NCI-H1694 treated with DMSO at 0.1 percent for 48 hours (cell line): ENCODE data around the gene ACSM5.
"Not testable (repeated sequence)": the region's sequence is repeated elsewhere in the genome, so short reads cannot be mapped to it uniquely, and the experiment has no call there.

Experiments
- DNase-seq: peaks from one replicate; lab custom pipeline; 2025; lab: John Stamatoyannopoulos, UW

Gene ACSM5

DNA sequence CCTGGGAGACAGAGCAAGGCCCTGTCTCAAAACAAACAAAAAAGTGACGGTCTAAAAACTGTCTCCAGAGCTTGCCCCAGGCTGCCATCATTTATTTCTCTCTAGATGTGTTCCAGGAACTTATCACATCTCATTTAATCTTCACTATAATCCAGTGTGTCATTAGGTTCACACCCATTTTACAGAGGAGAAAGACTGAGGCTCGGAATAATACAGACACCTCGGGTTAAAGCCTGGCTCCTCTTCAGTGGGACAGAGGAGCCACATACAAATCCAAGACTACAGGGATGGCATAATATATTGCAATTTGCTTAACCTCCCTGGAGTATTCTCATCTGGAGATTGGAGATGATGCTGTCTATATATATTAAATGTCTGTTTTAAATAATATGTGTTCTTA, 10.7 kb upstream of the ACSM5 start:
- no peak for DNase-seq

DNA sequence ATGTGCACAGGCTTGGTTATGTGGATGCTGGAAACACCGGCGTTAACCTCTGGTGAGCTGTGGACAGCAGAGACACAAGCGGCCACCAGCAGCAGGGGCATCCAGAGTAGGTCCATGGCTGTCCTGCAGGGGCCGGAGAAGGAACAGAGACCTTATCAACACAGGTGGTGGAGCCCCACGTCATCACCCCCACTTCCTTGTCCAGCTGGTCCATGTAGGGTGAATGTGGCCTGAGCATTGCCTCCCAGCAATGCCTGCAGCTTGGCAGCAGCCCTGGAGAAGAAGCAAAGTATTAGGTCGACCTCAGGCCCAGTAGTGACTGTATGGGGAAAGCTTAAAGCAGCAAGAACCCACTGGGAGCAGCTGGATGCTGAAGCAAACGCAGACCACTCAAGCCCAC, 10.1 kb upstream of the ACSM5 start:
- DNase-seq: no peak

DNA sequence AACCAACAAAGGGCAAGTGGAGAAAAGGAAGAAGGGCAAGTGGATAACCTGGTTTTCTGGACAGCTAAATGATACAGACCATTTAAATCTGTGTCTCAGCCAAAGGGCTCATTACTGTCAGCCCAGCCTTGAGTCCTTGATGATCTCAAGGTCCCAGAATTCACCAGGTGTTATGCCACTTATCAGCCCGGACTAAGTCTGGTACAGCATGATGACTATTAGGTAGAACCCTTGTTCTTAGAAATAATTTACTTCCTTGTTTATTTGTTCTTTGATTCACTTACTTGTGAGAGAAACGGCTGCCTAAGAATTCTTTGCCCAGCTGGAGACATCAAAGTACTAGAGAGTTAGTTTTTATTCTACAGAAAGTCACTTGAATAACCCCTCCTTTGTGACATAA, 8.3 kb upstream of the ACSM5 start:
- DNase-seq: no peak

DNA sequence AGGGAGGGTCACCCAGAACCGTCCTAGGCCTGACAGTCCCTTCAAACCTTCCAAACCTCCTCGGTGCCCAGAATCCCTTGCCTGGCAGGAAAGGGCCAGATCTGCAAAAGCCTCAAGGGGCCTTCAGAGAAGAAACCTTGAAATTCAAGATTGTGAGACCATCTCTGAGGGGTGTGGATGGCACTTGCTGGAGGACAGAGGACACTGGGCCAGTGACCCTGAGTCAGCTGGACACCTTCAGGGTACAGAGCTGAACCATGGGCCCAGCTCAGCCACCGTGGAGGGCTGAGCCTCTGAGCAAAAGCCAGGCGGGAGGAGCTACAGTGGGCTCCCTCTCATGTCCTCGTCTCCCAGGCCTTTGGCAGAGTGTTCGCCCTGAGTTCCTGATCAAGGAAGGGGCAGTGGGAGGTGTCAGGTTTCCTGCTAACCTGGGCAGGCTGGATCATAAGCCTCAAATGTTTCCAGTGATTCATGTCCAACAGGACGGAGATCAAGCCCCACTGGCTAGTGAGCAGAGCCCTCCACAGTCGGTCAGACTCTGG, 7.8 kb upstream of the ACSM5 start:
- DNase-seq: no peak

DNA sequence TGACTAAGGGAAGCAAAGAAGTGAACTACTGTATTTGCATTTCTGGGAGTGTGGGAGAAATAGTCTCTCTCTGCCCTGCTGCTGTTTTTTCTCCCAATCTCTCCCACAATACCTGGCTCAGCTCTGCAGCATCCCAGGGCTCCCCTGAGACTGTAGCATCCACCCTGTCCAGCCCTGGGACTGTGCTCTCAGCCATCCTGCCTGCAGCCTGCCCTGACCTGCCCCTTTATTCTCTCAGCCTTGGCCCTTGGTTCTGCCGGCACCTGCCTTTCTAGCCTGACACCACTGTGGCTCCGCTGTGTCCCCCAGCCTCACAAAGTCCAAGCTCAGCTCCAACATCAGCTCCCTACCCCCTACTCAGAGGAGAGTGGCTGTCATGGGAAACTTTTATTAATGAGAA, 6.7 kb upstream of the ACSM5 start:
- no peak for DNase-seq

DNA sequence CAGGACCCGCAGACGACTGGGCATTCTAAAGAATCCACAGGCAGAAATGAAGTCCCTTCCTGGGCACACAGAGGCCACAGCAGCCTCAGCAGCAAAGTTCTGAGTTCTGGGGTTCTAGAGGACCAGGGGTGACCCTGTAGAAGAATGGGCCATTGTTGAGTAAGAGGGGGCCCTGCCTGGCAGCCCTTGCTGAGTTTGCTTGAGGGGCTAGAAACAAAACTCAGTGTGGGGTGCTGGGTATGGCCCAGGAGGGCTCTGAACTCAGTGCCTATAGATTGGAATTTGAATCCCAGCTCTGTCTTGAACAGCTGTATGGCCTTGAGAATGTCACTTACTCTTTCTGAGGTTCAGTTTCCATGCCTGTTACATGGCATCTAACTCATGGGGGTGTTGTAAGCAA, 4.7 kb upstream of the ACSM5 start, which contains the start of gene PDILT:
Gene PDILT (minus strand): TSS at position 101 of the 400 bp plus-strand sequence. CDS start 5,437 bp downstream, outside the sequence.
- no peak for DNase-seq

DNA sequence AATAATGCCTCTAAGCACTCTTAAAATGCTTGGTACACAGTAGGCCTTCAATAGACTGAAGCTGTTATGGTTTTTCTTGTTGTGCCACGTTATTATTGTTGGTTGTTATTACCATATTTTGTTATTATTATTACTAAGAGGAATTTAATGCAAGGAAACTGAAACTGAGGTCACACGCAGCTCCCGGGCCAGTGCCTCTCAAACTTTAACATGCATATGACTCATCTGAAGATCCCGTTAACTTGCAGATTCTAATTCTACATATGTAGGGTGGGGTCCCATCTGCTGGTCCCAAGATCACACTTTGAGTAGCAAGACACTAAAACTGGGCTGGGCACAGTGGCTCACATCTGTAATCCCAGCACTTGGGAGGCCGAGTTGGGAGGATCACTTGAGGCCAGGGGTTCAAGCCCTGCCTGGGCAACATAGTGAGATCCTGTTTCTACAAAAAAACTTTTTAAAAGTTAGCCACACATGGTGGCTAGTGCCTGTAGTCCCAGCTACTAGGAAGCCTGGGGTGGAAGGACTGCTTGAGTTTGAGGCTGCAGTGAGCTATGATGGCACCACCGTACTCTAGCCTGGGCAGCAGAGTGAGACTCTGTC, 888 bp downstream of the ACSM5 start:
- DNase-seq: no peak

DNA sequence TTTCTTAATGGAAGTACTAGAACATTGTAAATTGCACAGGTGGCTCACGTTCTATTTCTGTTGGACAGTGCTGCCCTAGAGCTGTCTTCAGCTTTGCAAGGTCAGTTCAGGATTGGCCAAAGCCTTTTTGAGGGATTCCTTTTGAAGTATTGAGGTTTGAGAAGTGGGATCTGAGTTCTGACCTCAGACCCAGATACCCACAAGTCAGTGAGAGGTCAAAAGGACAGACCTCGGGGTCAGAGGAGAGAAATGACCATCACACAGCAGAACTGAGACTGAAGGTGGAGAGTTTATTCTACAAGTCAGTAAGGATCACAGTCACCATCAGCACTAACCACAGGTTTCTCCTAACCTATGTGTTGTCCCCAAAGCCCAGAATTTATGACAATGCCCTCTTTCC, 1.7 kb downstream of the ACSM5 start:
- no peak for DNase-seq

DNA sequence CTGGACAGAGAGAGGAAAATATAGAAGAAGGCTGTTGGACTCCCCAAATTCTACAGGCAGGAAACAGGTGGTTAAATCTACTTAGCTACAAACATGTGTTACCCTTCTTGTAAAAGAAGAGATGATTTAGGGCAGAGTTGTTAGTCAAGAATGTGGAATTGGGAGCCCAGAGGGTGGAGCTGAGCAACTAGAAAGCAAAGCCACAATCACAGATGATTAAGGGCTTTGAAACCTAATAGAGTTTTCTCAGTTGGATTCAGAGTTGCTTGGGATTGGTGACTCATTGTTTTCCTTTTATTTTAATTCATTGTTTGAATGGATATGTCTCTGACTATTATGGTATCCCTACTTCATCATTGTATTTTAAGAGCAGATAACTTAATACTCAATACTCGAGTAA, 6.2 kb downstream of the ACSM5 start:
- DNase-seq: no peak

DNA sequence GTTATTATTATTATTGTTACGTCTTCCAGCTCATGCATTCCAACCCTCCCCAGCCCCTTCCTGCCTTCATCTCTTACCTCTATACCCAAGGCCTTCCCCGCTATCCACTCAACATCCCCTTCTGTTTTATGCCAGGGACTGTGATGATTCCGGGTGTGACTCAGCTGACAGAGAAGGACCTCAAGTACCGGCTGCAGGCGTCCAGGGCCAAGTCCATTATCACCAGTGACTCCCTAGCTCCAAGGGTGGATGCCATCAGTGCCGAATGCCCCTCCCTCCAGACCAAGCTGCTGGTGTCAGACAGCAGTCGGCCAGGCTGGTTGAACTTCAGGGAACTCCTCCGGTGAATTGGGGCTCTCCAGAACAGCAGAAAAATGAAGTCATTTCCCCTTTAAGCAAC, 9.8 kb downstream of the ACSM5 start:
- DNase-seq: not testable (repeated sequence)

DNA sequence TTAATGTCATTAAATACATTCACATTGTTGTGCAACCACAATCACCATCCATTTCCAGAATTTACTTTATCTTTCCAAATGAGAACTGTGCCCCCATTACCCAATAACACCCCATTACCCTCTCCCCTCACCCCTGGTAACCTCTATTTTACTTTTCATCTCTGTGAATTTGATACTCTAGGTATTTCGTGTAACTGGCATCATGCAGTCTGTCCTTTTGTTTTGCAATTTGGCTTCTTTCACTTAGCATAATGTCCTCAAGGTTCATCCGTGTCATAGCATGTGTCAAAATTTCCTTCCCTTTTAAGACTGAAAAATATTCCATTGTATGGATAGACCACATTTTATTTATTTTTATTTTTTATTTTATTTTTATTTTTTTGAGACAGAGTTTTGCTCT, 12.4 kb downstream of the ACSM5 start:
- not testable (repeated sequence) for DNase-seq

DNA sequence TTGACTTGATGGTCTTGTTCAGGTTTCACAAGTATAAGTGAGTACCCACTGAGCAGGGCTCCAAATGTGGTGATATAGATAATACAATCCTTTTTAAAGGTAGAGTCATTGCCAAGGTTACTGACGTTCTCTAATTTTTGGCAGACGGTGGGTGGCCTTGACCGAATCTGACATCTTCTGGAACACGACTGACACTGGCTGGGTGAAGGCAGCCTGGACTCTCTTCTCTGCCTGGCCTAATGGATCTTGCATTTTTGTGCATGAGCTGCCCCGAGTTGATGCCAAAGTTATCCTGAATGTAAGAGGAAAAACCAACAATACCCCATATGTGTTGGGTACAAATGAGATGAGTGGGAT, 14.4 kb downstream of the ACSM5 start:
- DNase-seq: not testable (repeated sequence)

DNA sequence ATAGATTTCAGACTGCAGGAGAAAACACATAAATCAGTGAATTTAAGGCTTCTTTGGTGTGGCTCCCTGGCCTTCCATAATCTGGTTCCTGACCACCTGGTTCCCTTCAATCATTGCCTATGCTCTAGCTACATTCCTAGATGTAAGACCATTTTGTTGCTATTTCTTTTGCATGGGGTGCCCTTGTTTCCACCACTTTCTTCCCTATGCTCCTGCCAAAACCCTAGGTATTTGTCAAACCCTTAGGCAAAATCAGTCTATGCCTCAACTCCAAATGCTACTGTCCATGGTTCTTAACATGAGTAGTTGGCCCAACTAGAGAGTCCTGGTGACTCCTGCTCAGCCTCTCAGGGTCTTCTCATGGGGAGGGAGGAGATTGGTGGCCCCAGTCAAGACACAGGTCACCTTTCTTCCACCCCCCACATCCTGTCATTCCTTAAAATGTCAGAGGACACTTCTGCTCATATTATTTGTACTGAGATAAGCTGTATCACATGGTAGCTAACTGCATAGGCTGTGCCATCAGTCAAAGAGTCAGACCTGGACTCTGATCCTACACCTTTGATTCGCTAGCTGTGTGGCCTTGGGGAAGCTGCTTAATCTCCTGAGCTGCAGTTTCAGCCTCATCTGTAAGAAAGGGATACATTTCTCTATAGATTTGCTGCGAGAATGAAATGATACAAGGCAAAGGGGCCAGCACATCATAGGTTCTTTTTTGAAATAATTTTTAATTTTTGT, 15.0 kb downstream of the ACSM5 start:
- no peak for DNase-seq

DNA sequence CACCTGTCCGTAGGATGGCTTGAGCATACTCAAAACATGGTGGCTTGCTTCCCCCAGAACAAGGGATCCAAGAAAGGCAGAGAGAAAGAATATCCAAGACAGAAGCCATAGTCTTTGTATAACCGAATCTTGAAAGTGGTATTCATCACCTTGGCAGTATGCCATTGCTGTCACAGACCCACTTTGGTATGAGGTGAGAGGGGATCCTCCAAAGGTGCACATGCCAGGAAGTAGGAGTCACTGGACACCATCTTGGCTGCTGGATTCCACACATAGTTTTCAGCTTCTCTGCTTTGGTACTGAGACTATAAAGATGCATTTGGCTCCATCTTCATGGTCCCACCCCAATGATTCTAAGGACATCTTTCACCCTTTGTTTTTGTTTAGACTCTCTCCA, 18.1 kb downstream of the ACSM5 start:
- DNase-seq: not testable (repeated sequence)

DNA sequence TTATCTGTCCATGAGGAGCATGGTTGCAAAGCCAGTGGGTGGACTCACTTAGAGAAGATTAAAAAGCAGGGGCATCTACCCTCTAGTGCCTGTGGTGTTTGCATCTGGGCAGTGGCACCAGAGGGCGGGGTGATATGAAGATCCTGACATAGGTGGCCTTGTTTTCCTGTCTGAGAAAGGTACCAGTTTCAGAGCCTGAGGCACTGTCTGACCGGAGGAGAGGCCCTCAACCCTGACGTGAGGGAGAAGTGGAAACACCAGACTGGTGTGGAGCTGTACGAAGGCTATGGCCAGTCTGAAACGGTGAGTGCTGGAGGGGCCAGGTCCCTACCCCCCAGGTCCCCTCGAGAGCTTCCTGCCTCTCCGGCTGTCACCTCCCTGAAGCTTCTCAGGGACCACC, 20.2 kb downstream of the ACSM5 start:
- DNase-seq: not testable (repeated sequence)

DNA sequence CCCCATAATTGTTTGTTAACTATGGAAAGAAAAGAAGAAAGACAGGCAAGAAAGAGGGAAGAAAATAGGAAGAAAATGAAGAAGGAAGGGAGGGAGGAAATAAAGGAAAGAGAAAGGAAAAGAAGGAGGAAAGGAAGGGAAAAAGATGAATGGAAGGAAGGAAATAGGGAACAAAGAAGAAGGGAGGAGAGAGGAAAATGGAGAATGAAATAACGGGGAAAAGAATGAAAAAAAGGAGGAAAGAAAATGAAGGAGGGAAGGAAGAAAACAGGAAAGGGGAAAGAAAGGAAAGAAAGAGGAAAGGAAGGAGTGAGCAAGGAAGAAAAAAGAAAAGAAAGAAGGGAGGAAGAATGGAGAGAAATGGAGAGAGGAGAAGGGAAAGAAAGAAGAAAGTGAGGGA, 21.1 kb downstream of the ACSM5 start:
- not testable (repeated sequence) for DNase-seq

DNA sequence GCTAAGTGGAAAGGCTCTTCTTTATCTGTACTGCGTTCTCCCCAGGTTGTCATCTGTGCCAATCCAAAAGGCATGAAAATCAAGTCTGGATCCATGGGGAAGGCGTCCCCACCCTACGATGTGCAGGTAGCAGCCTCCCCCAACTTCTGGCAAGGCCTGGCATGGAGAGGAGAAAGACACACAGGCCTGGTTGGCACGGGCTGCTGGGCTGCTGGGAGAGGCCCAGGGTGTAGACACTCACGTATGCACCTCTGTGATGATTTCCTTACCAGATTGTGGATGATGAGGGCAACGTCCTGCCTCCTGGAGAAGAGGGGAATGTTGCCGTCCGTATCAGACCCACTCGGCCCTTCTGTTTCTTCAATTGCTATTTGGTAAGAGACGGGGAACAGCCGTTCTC, 21.6 kb downstream of the ACSM5 start:
- DNase-seq: no peak

DNA sequence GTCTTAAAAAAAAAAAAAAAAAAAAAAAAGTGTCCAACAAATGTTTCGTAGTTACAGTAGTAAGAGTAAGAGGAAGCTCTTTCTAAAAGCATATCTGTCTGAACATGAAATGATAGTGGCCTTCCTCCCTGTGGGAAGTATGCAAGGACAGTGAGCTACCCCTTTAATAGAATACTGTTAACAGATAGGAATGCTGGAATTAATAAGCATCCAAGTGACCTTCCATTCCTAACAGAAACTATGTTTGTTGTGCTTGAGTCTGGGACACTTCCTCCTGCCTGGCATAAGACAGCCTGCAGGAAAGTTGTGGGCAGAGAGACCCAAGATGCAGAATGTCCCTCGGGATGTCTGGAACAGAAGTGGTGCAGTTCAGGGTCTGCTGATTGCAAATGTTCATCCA, 29.6 kb downstream of the ACSM5 start:
- DNase-seq: not testable (repeated sequence)

DNA sequence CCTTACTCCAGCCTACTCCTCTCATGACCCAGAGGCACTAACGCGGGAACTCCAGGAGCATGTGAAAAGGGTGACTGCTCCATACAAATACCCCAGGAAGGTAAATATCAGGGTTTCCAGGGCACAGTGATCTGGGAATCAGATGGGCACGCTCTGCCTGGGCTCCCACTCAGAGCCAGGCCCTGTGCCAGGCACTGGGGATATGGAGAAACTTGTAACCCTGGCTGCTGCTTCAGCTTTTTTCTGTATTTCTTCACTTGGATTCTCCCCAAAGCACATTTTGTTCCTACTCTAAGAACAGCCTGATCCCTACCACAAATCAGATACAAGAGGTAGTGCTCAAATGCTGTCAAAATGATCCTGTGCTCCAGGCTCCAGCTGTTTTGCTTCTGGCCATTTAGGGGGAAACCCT, 30.5 kb downstream of the ACSM5 start:
- not testable (repeated sequence) for DNase-seq

DNA sequence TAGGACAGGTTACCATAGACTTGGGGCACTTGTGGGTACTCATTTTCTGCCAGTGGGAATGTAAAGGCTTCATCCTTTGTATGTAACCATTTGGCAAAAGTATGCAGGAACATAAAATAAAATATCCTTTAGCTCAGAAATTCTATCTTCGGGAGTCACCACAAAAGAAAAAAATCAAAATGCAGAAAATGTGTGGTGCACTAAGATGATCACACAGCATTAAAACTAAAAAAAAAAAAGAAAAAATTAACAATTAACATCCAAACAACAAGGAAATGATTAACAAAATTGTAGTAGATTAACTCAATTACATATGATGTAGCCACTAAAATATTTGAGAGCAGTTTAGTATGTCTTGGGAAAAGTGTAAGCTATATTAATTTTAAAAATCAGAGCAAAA, 31.4 kb downstream of the ACSM5 start:
- DNase-seq: not testable (repeated sequence)

DNA sequence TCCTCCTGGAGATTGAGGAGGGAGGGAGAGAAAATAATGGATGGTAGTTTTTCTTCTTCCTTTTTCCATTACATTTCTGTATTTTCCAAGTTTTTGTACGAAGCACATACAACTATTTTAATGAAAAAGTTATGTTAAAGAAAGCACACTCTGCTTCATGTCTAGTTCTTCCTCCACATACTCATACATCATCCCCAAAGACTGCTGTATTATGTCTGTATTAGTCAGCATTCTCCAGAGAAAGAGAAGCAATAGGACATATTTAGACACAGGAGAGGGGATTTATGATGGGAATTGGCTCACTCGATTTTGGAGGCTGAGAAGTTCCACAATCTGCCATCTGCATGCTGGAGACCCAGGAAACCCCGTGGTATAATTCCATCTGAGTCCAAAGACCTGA, 31.9 kb downstream of the ACSM5 start:
- DNase-seq: no peak

DNA sequence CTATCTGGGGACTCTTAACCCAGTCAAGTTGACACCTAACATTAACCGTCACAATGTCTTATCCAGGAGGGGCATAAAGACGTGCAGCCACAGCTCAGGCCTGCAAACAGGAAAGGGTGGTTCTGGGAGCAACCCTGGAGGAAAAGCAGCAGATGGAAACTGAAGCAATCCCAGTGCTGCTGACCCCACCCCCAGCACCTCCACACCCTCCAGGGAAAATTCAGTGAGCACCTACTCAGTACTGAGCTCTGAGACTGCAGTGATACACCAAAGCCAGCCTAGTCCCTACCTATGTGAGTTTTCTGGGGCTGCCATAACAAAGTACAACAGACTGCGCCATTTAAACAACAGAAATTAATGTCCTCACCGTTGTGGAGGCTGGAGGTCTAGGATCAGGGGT, 32.5 kb downstream of the ACSM5 start:
- DNase-seq: not testable (repeated sequence)

DNA sequence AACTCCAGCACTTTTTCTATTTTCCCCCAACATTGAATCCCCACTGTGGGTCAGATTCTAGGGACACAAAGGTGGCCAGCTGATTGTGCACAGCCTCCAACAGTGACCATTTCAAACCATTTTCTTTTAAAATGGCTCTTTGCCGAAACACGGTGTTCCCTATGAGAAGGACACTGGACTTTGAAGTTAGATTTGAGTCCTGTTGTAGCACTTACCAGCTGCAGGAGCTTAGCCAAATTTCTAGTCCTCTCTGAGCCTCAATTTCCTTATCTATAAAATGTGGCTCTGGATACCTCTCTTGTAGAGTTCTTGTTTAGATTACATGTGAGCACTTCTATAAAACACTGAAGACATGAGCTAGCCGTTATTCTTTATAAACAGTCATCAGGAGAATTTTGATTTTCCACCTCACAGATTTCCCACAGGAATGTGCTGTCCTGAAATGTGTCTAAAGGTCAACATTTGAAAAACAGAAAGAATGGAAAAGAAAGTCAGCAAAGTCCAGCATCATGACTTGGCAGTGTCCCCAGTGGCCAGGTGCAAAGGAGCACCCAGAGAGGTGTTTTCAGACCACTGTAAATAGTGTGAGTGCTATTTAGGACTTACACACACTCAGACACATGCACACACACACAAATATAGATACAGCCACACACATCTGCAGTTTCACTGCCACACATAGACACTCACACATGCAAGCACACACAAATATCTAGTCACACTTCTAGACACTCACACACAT, 37.5 kb downstream of the ACSM5 start:
- DNase-seq: not testable (repeated sequence)
